ENCODE measurements around the gene RCC1.
"Not testable (repeated sequence)": the region's sequence is repeated elsewhere in the genome, so short reads cannot be mapped to it uniquely, and the experiment has no call there.

DNA sequence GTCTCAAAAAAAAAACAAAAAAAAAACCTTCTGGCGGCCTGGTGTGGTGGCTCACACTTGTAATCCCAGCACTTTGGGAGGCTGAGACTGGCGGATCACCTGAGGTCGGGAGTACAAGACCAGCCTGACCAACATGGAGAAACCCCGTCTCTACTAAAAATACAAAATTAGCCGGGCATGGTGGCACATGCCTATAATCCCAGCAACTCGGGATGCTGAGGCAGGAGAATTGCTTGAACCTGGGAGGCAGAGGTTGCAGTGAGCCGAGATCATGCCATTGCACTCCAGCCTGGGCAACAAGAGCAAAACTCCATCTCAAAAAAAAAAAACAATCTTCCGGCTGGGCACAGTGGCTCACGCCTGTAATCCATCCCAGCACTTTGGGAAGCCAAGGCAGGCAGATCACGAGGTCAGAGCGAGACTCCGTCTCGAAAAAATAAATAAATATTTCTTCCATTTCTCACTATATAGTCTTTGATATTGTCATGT is 8.6 kb downstream of the RCC1 start:
- TF ChIP-seq, protein P1, sequence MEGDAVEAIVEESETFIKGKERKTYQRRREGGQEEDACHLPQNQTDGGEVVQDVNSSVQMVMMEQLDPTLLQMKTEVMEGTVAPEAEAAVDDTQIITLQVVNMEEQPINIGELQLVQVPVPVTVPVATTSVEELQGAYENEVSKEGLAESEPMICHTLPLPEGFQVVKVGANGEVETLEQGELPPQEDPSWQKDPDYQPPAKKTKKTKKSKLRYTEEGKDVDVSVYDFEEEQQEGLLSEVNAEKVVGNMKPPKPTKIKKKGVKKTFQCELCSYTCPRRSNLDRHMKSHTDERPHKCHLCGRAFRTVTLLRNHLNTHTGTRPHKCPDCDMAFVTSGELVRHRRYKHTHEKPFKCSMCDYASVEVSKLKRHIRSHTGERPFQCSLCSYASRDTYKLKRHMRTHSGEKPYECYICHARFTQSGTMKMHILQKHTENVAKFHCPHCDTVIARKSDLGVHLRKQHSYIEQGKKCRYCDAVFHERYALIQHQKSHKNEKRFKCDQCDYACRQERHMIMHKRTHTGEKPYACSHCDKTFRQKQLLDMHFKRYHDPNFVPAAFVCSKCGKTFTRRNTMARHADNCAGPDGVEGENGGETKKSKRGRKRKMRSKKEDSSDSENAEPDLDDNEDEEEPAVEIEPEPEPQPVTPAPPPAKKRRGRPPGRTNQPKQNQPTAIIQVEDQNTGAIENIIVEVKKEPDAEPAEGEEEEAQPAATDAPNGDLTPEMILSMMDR (optimal IDR thresholded peaks at IDR 0.05 in 1 of 3, IDR thresholded peaks at IDR 0.05 in 1 of 3, conservative IDR thresholded peaks at IDR 0.05 in 1 of 3; ENCODE audit: extremely low read depth in 1 of 3, insufficient read depth in 2 of 3, low read length in 3 of 3), result not testable (repeated sequence)
- TF ChIP-seq EZH2 (IDR thresholded peaks at IDR 0.05; ENCODE audit: low read length), result not testable (repeated sequence)

Measured in keratinocyte (primary cell).